SH-SY5Y (cell line): Measurements from ENCODE around the gene TMEM147.

Source experiments
- GATA2 ChIP-seq: IDR thresholded peaks from 2 replicates; pipeline ENCODE4 v1.6.1; 2011; ENCODE audit warnings: mild to moderate bottlenecking, low read depth, low read length
- GATA3 ChIP-seq: IDR thresholded peaks from 2 replicates; pipeline ENCODE4 v1.6.1; 2011; ENCODE audit warnings: low read depth, mild to moderate bottlenecking, low read length, moderate library complexity

DNA sequence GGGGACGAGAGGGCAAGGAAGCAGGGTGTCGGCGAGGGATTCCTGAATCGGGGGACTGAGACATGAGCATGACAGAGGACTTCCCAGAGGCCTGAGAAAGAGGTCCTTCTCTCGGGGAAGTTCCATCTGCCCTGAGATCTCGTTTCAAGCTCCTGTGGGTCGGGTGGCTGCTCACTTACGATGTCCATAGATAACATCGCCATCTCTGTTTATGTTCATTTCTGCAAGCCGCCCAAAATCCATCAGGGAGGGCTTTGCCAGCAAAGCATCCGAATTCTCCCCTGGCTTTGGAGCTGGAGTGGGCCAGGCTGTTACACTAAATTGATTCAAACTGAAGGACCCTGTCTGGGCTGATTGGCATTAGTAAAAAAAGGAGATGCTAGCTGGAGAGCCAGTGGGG is 37.9 kb upstream of the TMEM147 start:
- TF ChIP-seq GATA2 = no peak
- TF ChIP-seq GATA3 = no peak
